Chondrocyte (in vitro differentiated cells): ENCODE measurements around the gene LRRC72. TPM values are rescaled to one million over a fixed set of nuclear protein-coding genes. Genes with fewer than 3 reads are reported as not detected.
"Not testable (repeated sequence)": the region's sequence is repeated elsewhere in the genome, so short reads cannot be mapped to it uniquely, and the experiment has no call there.

Experiments used
- DNase-seq: peaks from one replicate; pipeline ENCODE4 v3.0.0; 2021; ENCODE audit warnings: mixed read lengths, low spot score
- H3K27ac Mint-ChIP-seq: one replicate; pipeline ENCODE4 v1.8.0; 2021; ENCODE audit warnings: mild to moderate bottlenecking, moderate library complexity, mixed read lengths; ENCODE audit not compliant: unreplicated experiment
- H3K27me3 Mint-ChIP-seq: 2 replicates; pipeline ENCODE4 v1.8.0; 2021; ENCODE audit warnings: low read depth, mixed read lengths
- H3K36me3 Mint-ChIP-seq: 2 replicates; pipeline ENCODE4 v1.8.0; 2021; ENCODE audit warnings: low read depth, mixed read lengths
- H3K4me1 Mint-ChIP-seq: 2 replicates; pipeline ENCODE4 v1.8.0; 2021; ENCODE audit warnings: low read depth, mild to moderate bottlenecking, mixed read lengths
- H3K4me3 Mint-ChIP-seq: one replicate; pipeline ENCODE4 v1.8.0; 2021; ENCODE audit warnings: mild to moderate bottlenecking, moderate library complexity, mixed read lengths; ENCODE audit not compliant: unreplicated experiment
- H3K9me3 Mint-ChIP-seq: 2 replicates; pipeline ENCODE4 v1.8.0; 2021; ENCODE audit warnings: low read depth, mixed read lengths
- total RNA-seq: library from RNA; stranded (reverse); gene quantifications from 3 replicates; pipeline ENCODE4 v1.2.1, GENCODE V29; 2021
- TF ChIP-seq, protein P1 (sequence below): fragments of 200-600 bp; sonication (generic); IDR thresholded peaks from 2 replicates; pipeline ENCODE4 v1.5.0; 2021; ENCODE audit warnings: antibody characterized with exemption, mild to moderate bottlenecking, moderate library complexity

Gene LRRC72
- total RNA-seq, 1 donor from 2014 or later = not detected

DNA sequence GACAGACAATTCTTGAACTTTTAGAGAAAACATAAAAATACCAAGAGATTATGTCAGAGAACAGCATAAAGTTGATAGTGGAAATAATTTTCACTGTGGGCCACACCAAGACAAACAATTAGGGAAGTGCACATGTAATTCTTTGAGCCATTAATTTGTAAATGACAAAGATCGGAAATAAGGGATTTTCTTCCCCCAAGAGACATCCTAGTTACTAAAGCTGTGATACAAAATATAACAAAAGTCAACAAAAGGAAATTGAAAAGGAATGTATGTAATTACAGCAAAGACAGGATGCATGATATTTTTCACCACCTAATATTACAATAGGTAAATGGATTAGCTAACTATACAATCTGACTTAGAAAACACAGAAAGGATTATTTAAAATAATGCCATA lies 12.4 kb upstream of the LRRC72 start:
- Mint-ChIP-seq H3K27me3 (no peaks in the 10 kb centered on the region), H3K36me3 (no peaks in the 10 kb centered on the region), H3K27ac (no peak overlapping the region), H3K9me3 (no peaks in the 10 kb centered on the region), H3K4me3 (no peak overlapping the region), H3K4me1 (peaks cover 7% of the 10 kb centered on the region)
- no peak for DNase-seq
- TF ChIP-seq, protein P1, sequence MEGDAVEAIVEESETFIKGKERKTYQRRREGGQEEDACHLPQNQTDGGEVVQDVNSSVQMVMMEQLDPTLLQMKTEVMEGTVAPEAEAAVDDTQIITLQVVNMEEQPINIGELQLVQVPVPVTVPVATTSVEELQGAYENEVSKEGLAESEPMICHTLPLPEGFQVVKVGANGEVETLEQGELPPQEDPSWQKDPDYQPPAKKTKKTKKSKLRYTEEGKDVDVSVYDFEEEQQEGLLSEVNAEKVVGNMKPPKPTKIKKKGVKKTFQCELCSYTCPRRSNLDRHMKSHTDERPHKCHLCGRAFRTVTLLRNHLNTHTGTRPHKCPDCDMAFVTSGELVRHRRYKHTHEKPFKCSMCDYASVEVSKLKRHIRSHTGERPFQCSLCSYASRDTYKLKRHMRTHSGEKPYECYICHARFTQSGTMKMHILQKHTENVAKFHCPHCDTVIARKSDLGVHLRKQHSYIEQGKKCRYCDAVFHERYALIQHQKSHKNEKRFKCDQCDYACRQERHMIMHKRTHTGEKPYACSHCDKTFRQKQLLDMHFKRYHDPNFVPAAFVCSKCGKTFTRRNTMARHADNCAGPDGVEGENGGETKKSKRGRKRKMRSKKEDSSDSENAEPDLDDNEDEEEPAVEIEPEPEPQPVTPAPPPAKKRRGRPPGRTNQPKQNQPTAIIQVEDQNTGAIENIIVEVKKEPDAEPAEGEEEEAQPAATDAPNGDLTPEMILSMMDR = no peak

DNA sequence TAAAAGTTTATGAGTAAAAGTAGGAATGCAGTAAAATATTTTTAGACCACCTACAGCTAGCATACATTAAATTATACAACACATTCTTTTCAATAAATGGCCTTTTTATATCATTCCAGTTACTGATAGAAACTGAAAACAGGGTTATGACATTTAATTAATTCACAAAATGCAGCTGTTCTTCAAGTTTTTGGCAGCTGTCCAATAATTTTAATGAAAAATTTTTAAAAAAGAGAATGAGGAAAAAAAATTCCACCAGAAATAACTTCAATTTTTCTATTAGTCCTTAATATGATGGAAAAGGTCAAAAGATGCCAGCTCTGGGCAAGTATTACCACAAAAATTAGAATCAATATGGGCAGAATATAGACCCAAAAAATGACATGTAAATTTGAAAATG lies 11.9 kb upstream of the LRRC72 start:
- no peak for DNase-seq
- H3K27me3 Mint-ChIP-seq = no peaks in the 10 kb centered on the region
- no peaks in the 10 kb centered on the region for H3K36me3 Mint-ChIP-seq
- peaks cover 7% of the 10 kb centered on the region for H3K4me1 Mint-ChIP-seq
- H3K4me3 Mint-ChIP-seq = no peak overlapping the region
- TF ChIP-seq, protein P1 = no peak
- no peaks in the 10 kb centered on the region for H3K9me3 Mint-ChIP-seq
- no peak overlapping the region for H3K27ac Mint-ChIP-seq

DNA sequence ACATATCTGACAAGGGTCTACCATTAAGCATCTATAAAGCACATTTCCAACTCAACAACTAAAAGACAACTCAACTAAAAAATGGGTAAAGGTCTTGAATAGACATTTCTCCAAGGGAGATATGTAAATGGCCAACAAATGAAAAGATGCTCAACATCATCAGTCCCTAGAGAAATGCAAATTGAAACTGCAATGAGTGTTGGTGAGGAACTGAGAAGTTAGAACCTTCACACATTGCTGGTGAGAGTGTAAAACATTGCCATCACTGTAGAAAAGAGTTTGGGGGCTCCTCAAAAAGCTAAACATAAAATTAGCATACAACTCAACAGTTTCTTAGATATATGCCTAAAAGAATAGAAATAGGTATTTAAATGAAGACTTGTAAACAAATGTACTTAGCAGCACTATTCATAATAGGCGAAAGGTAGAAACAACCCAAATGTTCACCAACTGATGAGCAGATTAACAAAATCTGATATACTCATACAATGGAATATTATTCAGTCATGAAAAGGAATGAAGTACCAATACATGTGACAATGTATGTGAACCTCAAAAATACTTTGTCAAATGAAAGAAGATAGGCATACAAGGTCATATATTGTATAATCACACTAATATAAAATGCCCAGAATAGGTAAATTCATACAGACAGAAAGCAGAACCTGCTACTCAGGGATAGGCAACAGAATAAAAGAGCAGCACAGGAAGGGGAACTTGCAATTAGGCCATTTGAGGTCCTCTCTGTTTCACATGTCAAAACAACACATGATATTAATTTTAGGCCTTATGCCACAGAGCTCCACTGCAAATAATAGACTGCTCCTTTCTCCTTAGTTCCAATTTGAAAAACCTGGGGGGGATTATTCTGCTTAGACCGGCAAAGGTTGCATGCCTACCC lies 10.6 kb upstream of the LRRC72 start:
- H3K27ac Mint-ChIP-seq = no peak overlapping the region
- peaks cover 7% of the 10 kb centered on the region for H3K4me1 Mint-ChIP-seq
- H3K9me3 Mint-ChIP-seq = no peaks in the 10 kb centered on the region
- peaks cover 2% of the 10 kb centered on the region for H3K36me3 Mint-ChIP-seq
- H3K27me3 Mint-ChIP-seq = no peaks in the 10 kb centered on the region
- no peak overlapping the region for H3K4me3 Mint-ChIP-seq
- TF ChIP-seq, protein P1 = no peak
- DNase-seq = no peak

DNA sequence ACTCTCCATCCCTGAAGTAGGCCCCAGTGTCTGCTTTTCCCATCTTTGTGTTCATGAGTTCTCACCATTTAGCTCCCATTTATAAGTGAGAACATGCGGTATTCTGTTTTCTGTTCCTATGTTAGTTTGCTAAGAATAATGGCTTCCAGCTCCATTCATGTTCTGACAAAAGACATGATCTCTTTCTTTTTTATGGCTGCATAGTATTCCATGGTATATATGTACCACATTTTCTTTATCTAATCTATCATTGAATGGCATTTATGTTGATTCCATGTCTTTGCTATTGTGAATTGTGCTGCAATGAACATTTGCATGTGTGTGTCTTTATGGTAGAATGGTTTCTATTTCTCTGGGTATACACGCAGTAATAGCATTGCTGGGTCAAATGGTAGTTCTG lies 6.6 kb upstream of the LRRC72 start:
- not testable (repeated sequence) for H3K9me3 Mint-ChIP-seq, H3K4me1 Mint-ChIP-seq, H3K27me3 Mint-ChIP-seq, H3K4me3 Mint-ChIP-seq, H3K36me3 Mint-ChIP-seq, DNase-seq, H3K27ac Mint-ChIP-seq

DNA sequence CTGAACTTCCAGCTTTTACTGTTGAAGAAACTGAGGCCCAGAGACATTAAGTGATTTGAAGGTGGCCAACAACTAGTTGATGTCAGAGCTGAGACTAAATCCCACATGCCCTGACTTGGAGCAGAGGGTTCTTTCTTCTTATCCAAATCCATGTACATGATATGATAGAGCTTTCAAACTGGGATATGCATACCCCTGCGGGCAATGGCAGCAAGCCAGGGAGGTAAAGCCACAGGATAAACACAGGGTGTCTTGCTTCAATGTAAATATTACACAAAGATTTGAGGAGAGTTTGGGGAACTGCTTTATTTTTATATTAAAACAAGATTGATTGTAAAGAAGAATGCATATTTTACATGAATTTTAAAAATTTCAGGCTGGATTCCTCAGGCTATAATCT lies 2.3 kb upstream of the LRRC72 start:
- peaks cover 2% of the 10 kb centered on the region for H3K36me3 Mint-ChIP-seq
- TF ChIP-seq, protein P1 = no peak
- H3K4me1 Mint-ChIP-seq = peaks cover 13% of the 10 kb centered on the region
- no peaks in the 10 kb centered on the region for H3K9me3 Mint-ChIP-seq
- H3K4me3 Mint-ChIP-seq = no peak overlapping the region
- DNase-seq = no peak
- H3K27me3 Mint-ChIP-seq = no peaks in the 10 kb centered on the region
- no peak overlapping the region for H3K27ac Mint-ChIP-seq

DNA sequence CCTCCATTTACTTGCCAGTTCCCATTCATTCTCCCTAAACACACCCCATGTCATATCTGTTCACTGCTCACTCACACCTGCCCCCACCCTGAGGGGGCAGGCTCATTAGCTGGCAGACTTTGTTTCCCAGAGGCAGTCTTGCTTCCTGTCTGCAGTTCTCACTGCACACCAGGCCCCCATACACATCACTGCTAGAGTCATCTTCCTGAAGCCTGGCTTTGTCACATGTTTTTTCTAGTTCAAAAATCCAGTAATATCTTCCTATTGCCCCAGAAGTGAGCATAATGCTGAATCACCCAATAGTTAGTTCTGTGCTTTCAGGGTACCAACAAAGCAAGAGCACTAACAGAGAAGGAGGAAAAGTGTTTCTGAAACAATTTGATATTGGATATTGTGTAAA lies 1.9 kb downstream of the LRRC72 start:
- H3K27me3 Mint-ChIP-seq = no peaks in the 10 kb centered on the region
- H3K9me3 Mint-ChIP-seq = no peaks in the 10 kb centered on the region
- TF ChIP-seq, protein P1 = no peak
- H3K4me1 Mint-ChIP-seq = peaks cover 29% of the 10 kb centered on the region
- no peak for DNase-seq
- no peak overlapping the region for H3K4me3 Mint-ChIP-seq
- no peaks in the 10 kb centered on the region for H3K36me3 Mint-ChIP-seq
- peak overlapping the region; percentile 63 for H3K27ac Mint-ChIP-seq
